PC-3 (cell line): ENCODE results near the gene BMF.
"Not testable (repeated sequence)": the region's sequence is repeated elsewhere in the genome, so short reads cannot be mapped to it uniquely, and the experiment has no call there.

Experiments
- EZH2 ChIP-seq: fragments of 300-600 bp; sonication (generic); IDR thresholded peaks from one replicate; pipeline ENCODE4 v1.6.1; 2017; ENCODE audit warnings: antibody characterized with exemption, mild to moderate bottlenecking, low read length; ENCODE audit not compliant: unreplicated experiment
- TF ChIP-seq, protein P1 (sequence below): fragments of 300-600 bp; sonication (generic); conservative IDR thresholded peaks from 2 replicates; pipeline ENCODE4 v1.5.1; 2017; ENCODE audit warnings: antibody characterized with exemption, low read depth, mild to moderate bottlenecking, low read length

DNA sequence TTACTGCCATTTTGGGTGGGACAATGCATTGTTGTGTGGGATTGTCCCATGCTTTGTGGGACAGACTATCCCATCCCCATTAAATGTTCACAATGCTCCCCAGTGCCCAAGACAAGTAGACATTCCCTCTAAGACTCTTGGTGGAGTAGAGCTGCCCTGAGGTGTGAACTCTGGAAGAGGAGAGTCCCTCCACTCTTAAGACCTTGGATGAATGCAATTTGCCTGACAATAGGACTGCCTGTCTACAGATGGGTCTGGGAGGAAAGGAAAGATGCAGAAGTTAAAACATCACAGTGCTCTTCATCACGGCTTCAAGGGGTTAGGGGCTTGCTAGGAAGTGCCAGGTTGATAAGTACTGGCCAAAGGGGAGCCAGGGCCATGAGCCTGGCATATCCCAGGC lies 46.1 kb upstream of the BMF start:
- TF ChIP-seq, protein P1, sequence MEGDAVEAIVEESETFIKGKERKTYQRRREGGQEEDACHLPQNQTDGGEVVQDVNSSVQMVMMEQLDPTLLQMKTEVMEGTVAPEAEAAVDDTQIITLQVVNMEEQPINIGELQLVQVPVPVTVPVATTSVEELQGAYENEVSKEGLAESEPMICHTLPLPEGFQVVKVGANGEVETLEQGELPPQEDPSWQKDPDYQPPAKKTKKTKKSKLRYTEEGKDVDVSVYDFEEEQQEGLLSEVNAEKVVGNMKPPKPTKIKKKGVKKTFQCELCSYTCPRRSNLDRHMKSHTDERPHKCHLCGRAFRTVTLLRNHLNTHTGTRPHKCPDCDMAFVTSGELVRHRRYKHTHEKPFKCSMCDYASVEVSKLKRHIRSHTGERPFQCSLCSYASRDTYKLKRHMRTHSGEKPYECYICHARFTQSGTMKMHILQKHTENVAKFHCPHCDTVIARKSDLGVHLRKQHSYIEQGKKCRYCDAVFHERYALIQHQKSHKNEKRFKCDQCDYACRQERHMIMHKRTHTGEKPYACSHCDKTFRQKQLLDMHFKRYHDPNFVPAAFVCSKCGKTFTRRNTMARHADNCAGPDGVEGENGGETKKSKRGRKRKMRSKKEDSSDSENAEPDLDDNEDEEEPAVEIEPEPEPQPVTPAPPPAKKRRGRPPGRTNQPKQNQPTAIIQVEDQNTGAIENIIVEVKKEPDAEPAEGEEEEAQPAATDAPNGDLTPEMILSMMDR = not testable (repeated sequence)
- TF ChIP-seq EZH2 = not testable (repeated sequence)
